NCI-H1092 (cell line): ENCODE data around the gene CXCL17.
A peak's percentile ranks its signal among the peaks of the same experiment; 100 is the strongest.

Experiments
- DNase-seq: peaks from one replicate; lab custom pipeline; 2025; lab: John Stamatoyannopoulos, UW

CXCL17 gene

GRCh38 chr19:42397263-42398166, 45.2 kb downstream of the CXCL17 start:
- DNase-seq = no peak

- DNase-seq = peak; percentile 97
These were observed 46.1 kb downstream of the CXCL17 start for GRCh38 chr19:42396381-42397262.

GRCh38 chr19:42394751-42395150, 48.0 kb downstream of the CXCL17 start:
- DNase-seq = no peak

GRCh38 chr19:42392165-42392564, 50.6 kb downstream of the CXCL17 start:
- no peak for DNase-seq

- no peak for DNase-seq
These were observed 52.8 kb downstream of the CXCL17 start, which contains the start of gene CNFN for GRCh38 chr19:42389899-42390298. TSS of gene CNFN (minus strand) at chr19:42390297. CDS start at chr19:42389037, 1,260 bp downstream.

- no peak for DNase-seq
These were observed 53.8 kb downstream of the CXCL17 start for GRCh38 chr19:42388851-42389489.

- peak; percentile 44 for DNase-seq
These were observed 55.6 kb downstream of the CXCL17 start for GRCh38 chr19:42386974-42387707.

GRCh38 chr19:42380155-42380554, 62.6 kb downstream of the CXCL17 start:
- DNase-seq = no peak
